OCI-LY7 (cell line): ENCODE measurements around the gene SLC19A1. TPM values are rescaled to one million over a fixed set of nuclear protein-coding genes. Genes with fewer than 3 reads are reported as not detected.

Source experiments
- BruUV-seq: library from RNA; stranded (reverse); fragments of 400-500 nt; replicated peaks from 2 replicates; lab custom pipeline; 2021; lab: Mats Ljungman, UMichigan
- CTCF ChIA-PET: fragments of 300-600 bp; sonication (Branson Sonifier 250); formaldehyde crosslinking; loops from one replicate; lab custom pipeline; 2022; ENCODE audit warnings: antibody characterized with exemption; ENCODE audit not compliant: unreplicated experiment; lab: Charles Lee
- POLR2A ChIA-PET: fragments of 300-600 bp; sonication (Branson Sonifier 250); formaldehyde crosslinking; loops from one replicate; lab custom pipeline; 2022; ENCODE audit warnings: antibody characterized with exemption; lab: Charles Lee
- DNase-seq: peaks from one replicate; pipeline ENCODE4 v3.0.0-alpha.2; 2015; ENCODE audit warnings: low spot score
- H2AFZ ChIP-seq: fragments of 200-600 bp; sonication (generic), shearing (Covaris generic); 2 replicates; pipeline ENCODE4 v1.6.1; 2014; ENCODE audit warnings: mild to moderate bottlenecking, antibody characterized with exemption, low read length, moderate library complexity
- H3K27ac ChIP-seq: fragments of 200-600 bp; sonication (generic); 2 replicates; pipeline ENCODE4 v1.5.1; 2014; ENCODE audit warnings: mixed run types, low read depth, mild to moderate bottlenecking, moderate library complexity, low read length, inconsistent platforms; ENCODE audit not compliant: poor library complexity, severe bottlenecking
- H3K36me3 ChIP-seq: fragments of 200-600 bp; sonication (generic); 2 replicates; pipeline ENCODE4 v1.6.1; 2014; ENCODE audit warnings: mild to moderate bottlenecking, antibody characterized with exemption, low read length, moderate library complexity, mixed read lengths; ENCODE audit not compliant: insufficient read depth
- H3K4me1 ChIP-seq: fragments of 200-600 bp; sonication (generic); 2 replicates; pipeline ENCODE4 v1.5.1; 2014; ENCODE audit warnings: mild to moderate bottlenecking, low read length; ENCODE audit not compliant: insufficient read depth, poor library complexity, severe bottlenecking
- H3K4me2 ChIP-seq: fragments of 200-600 bp; sonication (generic); 2 replicates; pipeline ENCODE4 v1.6.1; 2014; ENCODE audit warnings: mild to moderate bottlenecking, low read length
- H3K4me3 ChIP-seq: fragments of 200-600 bp; sonication (generic); 2 replicates; pipeline ENCODE4 v1.5.1; 2014; ENCODE audit warnings: mild to moderate bottlenecking, low read depth, low read length; ENCODE audit not compliant: poor library complexity, severe bottlenecking
- H3K79me2 ChIP-seq: fragments of 200-600 bp; sonication (generic); 2 replicates; pipeline ENCODE4 v1.6.1; 2016; ENCODE audit warnings: low read depth, mild to moderate bottlenecking, low read length, moderate library complexity, mixed read lengths; ENCODE audit not compliant: insufficient read depth
- H3K9me2 ChIP-seq: fragments of 200-600 bp; sonication (generic); 2 replicates; pipeline ENCODE4 v1.6.1; 2016; ENCODE audit warnings: mild to moderate bottlenecking, low read length, mixed read lengths; ENCODE audit not compliant: insufficient read depth
- H3K9me3 ChIP-seq: fragments of 200-600 bp; sonication (generic); 2 replicates; pipeline ENCODE4 v1.6.1; 2014; ENCODE audit warnings: mild to moderate bottlenecking, mixed run types, low read length, mixed read lengths
- H4K20me1 ChIP-seq: fragments of 200-600 bp; sonication (generic); 2 replicates; pipeline ENCODE4 v1.6.1; 2014; ENCODE audit warnings: mild to moderate bottlenecking, antibody characterized with exemption, low read length, moderate library complexity, mixed read lengths; ENCODE audit not compliant: insufficient read depth
- CTCF ChIP-seq: fragments of 200-600 bp; sonication (generic); conservative IDR thresholded peaks from 2 replicates; pipeline ENCODE4 v1.5.1; 2014; ENCODE audit warnings: mild to moderate bottlenecking, antibody characterized with exemption, low read length, moderate library complexity, mixed read lengths
- EZH2phosphoT487 ChIP-seq: fragments of 200-600 bp; sonication (generic); IDR thresholded peaks from 2 replicates; pipeline ENCODE4 v1.6.1; 2018; ENCODE audit warnings: low read depth, borderline replicate concordance, mild to moderate bottlenecking, mixed run types, antibody characterized with exemption, low read length, moderate library complexity, mixed read lengths
- intact Hi-C: fragments of 100-400 bp; cut with micrococcal nuclease; formaldehyde crosslinking; loops from one replicate; pipeline ENCODE4 v1.10.0; 2022; ENCODE audit not compliant: unreplicated experiment
- total RNA-seq, 2 experiments: library from RNA; depleted of rRNA in 1 of 2; stranded (reverse); fragments of >200 nt in 1 of 2; shearing (Covaris generic) in 1 of 2; gene quantifications; 2 replicates each; pipeline ENCODE4 v1.2.3, GENCODE V29; 2014 to 2022

Gene SLC19A1
- total RNA-seq, 2 experiments from 2014 or later, result 17.9 to 41.2 TPM

- no TSS peak for BruUV-seq
- Histone ChIP-seq H3K4me3 (no peak overlapping the region), H2AFZ (no peak overlapping the region), H3K36me3 (no peaks in the 10 kb centered on the region), H3K9me3 (no peaks in the 10 kb centered on the region), H4K20me1 (no peaks in the 10 kb centered on the region), H3K4me2 (no peak overlapping the region), H3K79me2 (no peaks in the 10 kb centered on the region), H3K4me1 (peaks cover 5% of the 10 kb centered on the region), H3K27ac (no peak overlapping the region), H3K9me2 (no peaks in the 10 kb centered on the region)
- POLR2A ChIA-PET, result no interaction called here
- no peak for TF ChIP-seq EZH2phosphoT487
- no peak for TF ChIP-seq CTCF
- CTCF ChIA-PET, result no interaction called here
- DNase-seq, result no peak
- intact Hi-C loops, result no loop called here
Measured at GRCh38 chr21:45474323-45474950, 67.8 kb downstream of the SLC19A1 start.

DNA sequence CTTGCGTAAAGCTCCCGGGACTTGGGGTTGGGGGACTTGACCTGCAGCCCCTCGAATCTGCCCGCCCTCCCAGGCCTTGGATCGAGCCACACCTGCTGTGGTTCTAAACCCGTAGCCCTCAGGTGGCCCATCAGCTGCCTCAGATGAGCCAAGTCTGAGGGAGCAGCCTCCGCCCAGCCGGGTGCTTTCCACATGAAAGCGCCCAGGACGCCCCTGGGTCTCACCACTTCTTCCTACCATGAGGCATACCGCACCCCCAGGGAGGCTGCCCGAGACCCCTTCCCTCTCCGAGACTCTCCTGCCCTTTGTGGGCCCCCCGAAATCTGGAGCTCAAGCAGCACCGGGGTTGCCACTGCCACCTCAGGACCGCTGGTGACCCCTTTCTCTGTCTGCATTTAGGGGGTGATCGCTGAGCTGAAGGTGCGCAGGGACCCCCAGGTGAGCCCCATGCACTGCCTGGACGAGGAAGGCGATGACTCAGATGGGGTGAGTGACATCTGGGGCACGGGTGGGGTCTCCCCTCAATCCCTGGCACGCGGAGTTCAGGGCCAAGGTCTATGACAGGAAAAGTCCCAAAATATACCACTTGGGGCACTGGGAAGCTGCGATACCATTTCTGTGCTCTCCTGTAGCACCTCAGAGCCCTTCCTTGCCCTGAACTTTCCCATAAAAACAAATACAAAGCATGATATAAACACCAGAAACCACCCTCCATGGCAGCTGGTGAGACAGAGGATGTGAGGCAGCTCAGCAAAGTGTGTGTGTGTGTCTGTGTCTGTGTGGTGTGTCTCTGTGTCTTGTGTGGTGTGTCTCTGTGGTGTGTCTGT, 68.5 kb downstream of the SLC19A1 start:
- intact Hi-C loops, result no loop called here
- BruUV-seq, result no TSS peak

More for the DNA sequence above, 68.5 kb downstream of the SLC19A1 start:
- H3K36me3 ChIP-seq, result no peaks in the 10 kb centered on the region
- peaks cover 5% of the 10 kb centered on the region for H3K4me1 ChIP-seq
- H3K79me2 ChIP-seq, result no peaks in the 10 kb centered on the region
- H3K9me3 ChIP-seq, result no peaks in the 10 kb centered on the region
- H3K9me2 ChIP-seq, result no peaks in the 10 kb centered on the region
- TF ChIP-seq CTCF (no peak), EZH2phosphoT487 (no peak)
- no peak overlapping the region for H3K27ac ChIP-seq
- no peak overlapping the region for H2AFZ ChIP-seq
- no peak overlapping the region for H3K4me3 ChIP-seq
- DNase-seq, result no peak
- CTCF ChIA-PET, result interaction anchor here (0.6 kb wide), 1 partner anchor 507 kb away, joined by 3 read pairs; no protein-coding TSS in a partner anchor
- no peaks in the 10 kb centered on the region for H4K20me1 ChIP-seq
- POLR2A ChIA-PET, result no interaction called here
- no peak overlapping the region for H3K4me2 ChIP-seq
